Stimulated activated CD8-positive, alpha-beta memory T cell treated with anti-CD3 and anti-CD28 coated beads, Interleukin-2, amount 100 ng/mL, for 48 hours (primary cell): ENCODE results near the gene DEFB132.

ENCODE experiments used
- DNase-seq, 2 donors: peaks; one replicate each; pipeline ENCODE4 v3.0.0-alpha.2; 2020; ENCODE audit warnings: low read depth in 2 of 2

Gene DEFB132

GRCh38 chr20:297098-297924 is 39.8 kb downstream of the DEFB132 start, which contains the start of gene ZCCHC3:
Gene ZCCHC3 (plus strand): TSS chr20:297570. CDS start chr20:297587, 17 bp downstream.
- DNase-seq: peak; percentile 78

- peak; percentile 25 to 35 for DNase-seq
Observed at GRCh38 chr20:297925-298775, 40.6 kb downstream of the DEFB132 start.

GRCh38 chr20:298776-299391 is 41.4 kb downstream of the DEFB132 start:
- DNase-seq: no peak

GRCh38 chr20:300345-300990 is 42.9 kb downstream of the DEFB132 start:
- no peak for DNase-seq

- no peak for DNase-seq
Observed at GRCh38 chr20:301886-302848, 44.6 kb downstream of the DEFB132 start.

- no peak for DNase-seq
Observed at GRCh38 chr20:305745-306144, 48.2 kb downstream of the DEFB132 start.

GRCh38 chr20:308427-309038 is 51.0 kb downstream of the DEFB132 start:
- no peak for DNase-seq

GRCh38 chr20:309306-309840 is 51.8 kb downstream of the DEFB132 start:
- no peak for DNase-seq

- peak; percentile 75 to 88 for DNase-seq
Observed at GRCh38 chr20:309841-310644, 52.5 kb downstream of the DEFB132 start.

- no peak for DNase-seq
Observed at GRCh38 chr20:310645-311044, 53.1 kb downstream of the DEFB132 start.
